ENCODE results near the gene HTT. TPM values are rescaled to one million over a fixed set of nuclear protein-coding genes. Genes with fewer than 3 reads are reported as not detected.

HTT gene
- total RNA-seq, 5 donors from 2014 or later (not counting 1 experiment from before 2014, with no cell fraction given) = 60.3 to 97.1 (median 71.4) TPM

DNA sequence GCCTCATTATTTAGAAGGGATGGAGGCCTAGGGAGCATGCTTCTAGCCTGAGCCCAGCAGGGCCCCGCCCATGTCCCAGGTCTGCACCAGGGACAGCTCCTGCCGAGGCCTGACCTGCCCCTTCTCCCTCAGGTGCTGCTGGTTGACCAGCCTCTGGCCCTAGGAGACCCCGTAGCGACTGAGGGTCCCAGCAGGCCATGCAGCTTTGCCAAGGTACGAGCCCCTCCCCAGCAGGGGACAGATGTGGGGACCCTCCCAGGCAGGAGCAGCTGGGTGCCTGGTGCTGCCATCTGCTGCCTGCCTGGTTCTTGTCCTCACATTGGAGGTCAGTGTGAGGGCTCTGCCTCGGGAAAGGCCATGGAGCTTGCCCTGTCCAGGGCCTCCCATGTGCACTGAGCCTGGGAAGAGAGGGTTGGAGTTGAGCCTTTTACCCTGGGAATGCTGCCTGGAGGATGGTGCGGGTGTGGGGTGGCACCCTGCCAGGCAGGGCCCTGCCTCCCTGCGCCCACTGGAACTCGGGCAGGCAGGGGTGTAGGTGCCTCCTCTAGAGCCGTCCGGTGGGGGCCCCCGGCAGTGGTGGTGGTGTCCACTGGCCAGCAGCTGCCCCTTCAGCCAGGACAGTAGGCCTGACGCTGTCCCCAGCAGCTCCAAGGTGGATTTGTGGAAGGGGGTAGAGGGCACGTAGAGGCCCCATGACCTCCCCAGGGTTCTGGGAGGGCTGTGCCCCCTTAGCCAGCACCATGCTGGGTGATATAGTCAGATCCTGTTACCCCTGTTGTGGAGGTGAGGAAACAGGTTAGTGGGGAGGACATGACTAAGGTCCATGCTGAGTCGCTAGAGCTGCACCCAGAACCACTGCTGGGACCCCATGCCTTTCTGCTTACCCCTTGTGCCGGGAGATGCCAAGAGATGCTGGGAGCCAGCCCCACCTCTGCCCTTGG is 172.2 kb downstream of the HTT start:
- DNase-seq (no peak), ATAC-seq (replicated peaks in 1 of 4) (no peak)
- Histone ChIP-seq H3K4me3 (ENCODE audit: control insufficient read depth in 1 of 2, extremely low read depth in 1 of 2, low read length in 1 of 2) (no peak overlapping the region), H3K27ac (ENCODE audit: low read length) (no peak overlapping the region), H3K4me1 (ENCODE audit: control insufficient read depth in 1 of 2, extremely low read depth in 1 of 2, insufficient read depth in 2 of 2, low read length in 2 of 2) (peaks cover 0 to 12% of the 10 kb centered on the region in 2 experiments), H3K36me3 (ENCODE audit: control insufficient read depth in 2 of 2, extremely low read depth in 1 of 2, insufficient read depth in 1 of 2, low read length in 1 of 2) (peaks cover 0 to 2% of the 10 kb centered on the region in 2 donors), H3K9me3 (no peaks in the 10 kb centered on the region), H3K27me3 (replicated peaks in 1 of 2; ENCODE audit: control insufficient read depth in 2 of 2, extremely low read depth in 1 of 2, insufficient read depth in 2 of 2, low read length in 1 of 2) (no peaks in the 10 kb centered on the region)
- H3K27ac Mint-ChIP-seq = no peak overlapping the region
- no peaks in the 10 kb centered on the region for H3K27me3 Mint-ChIP-seq
- ChIA-PET POLR2A (no interaction called here), CTCF (no interaction called here)
- no peaks in the 10 kb centered on the region for H3K36me3 Mint-ChIP-seq
- WGBS (ENCODE audit: insufficient coverage) = 80% methylated on average over 10 of the region's 16 CpGs
- peaks cover 16 to 19% (median 17%) of the 10 kb centered on the region in 3 donors for H3K4me1 Mint-ChIP-seq
- no peak overlapping the region for H3K4me3 Mint-ChIP-seq
- H3K9me3 Mint-ChIP-seq = no peaks in the 10 kb centered on the region

GRCh38 chr4:3247399-3248177 is 173.1 kb downstream of the HTT start:
- H3K4me3 ChIP-seq (ENCODE audit: control insufficient read depth in 1 of 2, extremely low read depth in 1 of 2, low read length in 1 of 2) = no peak overlapping the region
- Mint-ChIP-seq H3K4me1 (peaks cover 11% of the 10 kb centered on the region in 3 donors), H3K27me3 (no peaks in the 10 kb centered on the region), H3K4me3 (no peak overlapping the region), H3K27ac (no peak overlapping the region), H3K9me3 (no peaks in the 10 kb centered on the region), H3K36me3 (no peaks in the 10 kb centered on the region)
- 91% methylated on average over 17 of the region's 21 CpGs for WGBS (ENCODE audit: insufficient coverage)
- ChIA-PET CTCF (no interaction called here), POLR2A (no interaction called here)
- no peak overlapping the region for H3K27ac ChIP-seq (ENCODE audit: low read length)
- H3K36me3 ChIP-seq (ENCODE audit: control insufficient read depth in 2 of 2, extremely low read depth in 1 of 2, insufficient read depth in 1 of 2, low read length in 1 of 2) = no peaks in the 10 kb centered on the region
- ATAC-seq (replicated peaks in 1 of 4) (no peak), DNase-seq (no peak)
- H3K4me1 ChIP-seq (ENCODE audit: control insufficient read depth in 1 of 2, extremely low read depth in 1 of 2, insufficient read depth in 2 of 2, low read length in 2 of 2) = peaks cover 0 to 12% of the 10 kb centered on the region in 2 experiments
- no peaks in the 10 kb centered on the region for H3K9me3 ChIP-seq
- no peaks in the 10 kb centered on the region for H3K27me3 ChIP-seq (replicated peaks in 1 of 2; ENCODE audit: control insufficient read depth in 2 of 2, extremely low read depth in 1 of 2, insufficient read depth in 2 of 2, low read length in 1 of 2)

GRCh38 chr4:3248178-3248480 is 173.6 kb downstream of the HTT start:
- WGBS (ENCODE audit: insufficient coverage) = 95% methylated on average over 14 of the region's 14 CpGs

GRCh38 chr4:3248811-3249661 is 174.6 kb downstream of the HTT start, which contains the start of gene MSANTD1:
TSS of gene MSANTD1 (plus strand) at chr4:3249159. CDS start at chr4:3249223, 64 bp downstream.
- CTCF ChIA-PET = no interaction called here
- no peaks in the 10 kb centered on the region for H3K27me3 Mint-ChIP-seq
- WGBS (ENCODE audit: insufficient coverage) = 96% methylated on average over 64 of the region's 72 CpGs
- no peaks in the 10 kb centered on the region for H3K4me1 Mint-ChIP-seq
- Histone ChIP-seq H3K27ac (ENCODE audit: low read length) (no peak within 1 kb of the TSS), H3K9me3 (no peaks in the 10 kb centered on the region), H3K4me1 (ENCODE audit: control insufficient read depth in 1 of 2, extremely low read depth in 1 of 2, insufficient read depth in 2 of 2, low read length in 2 of 2) (peaks cover 0 to 4% of the 10 kb centered on the region in 2 experiments), H3K36me3 (ENCODE audit: control insufficient read depth in 2 of 2, extremely low read depth in 1 of 2, insufficient read depth in 1 of 2, low read length in 1 of 2) (no peaks in the 10 kb centered on the region), H3K27me3 (replicated peaks in 1 of 2; ENCODE audit: control insufficient read depth in 2 of 2, extremely low read depth in 1 of 2, insufficient read depth in 2 of 2, low read length in 1 of 2) (no peaks in the 10 kb centered on the region), H3K4me3 (ENCODE audit: control insufficient read depth in 1 of 2, extremely low read depth in 1 of 2, low read length in 1 of 2) (no peak within 1 kb of the TSS)
- no peak for ATAC-seq (replicated peaks in 1 of 4)
- H3K27ac Mint-ChIP-seq = no peak within 1 kb of the TSS
- H3K36me3 Mint-ChIP-seq = no peaks in the 10 kb centered on the region
- H3K4me3 Mint-ChIP-seq = no peak within 1 kb of the TSS
- no peak for DNase-seq
- POLR2A ChIA-PET = no interaction called here
- no peaks in the 10 kb centered on the region for H3K9me3 Mint-ChIP-seq

More at GRCh38 chr4:3248178-3248480, 173.6 kb downstream of the HTT start:
- ChIA-PET CTCF (no interaction called here), POLR2A (no interaction called here)
- Mint-ChIP-seq H3K4me1 (peaks cover 5 to 6% (median 6%) of the 10 kb centered on the region in 3 donors), H3K4me3 (no peak overlapping the region), H3K36me3 (no peaks in the 10 kb centered on the region), H3K27ac (no peak overlapping the region), H3K9me3 (no peaks in the 10 kb centered on the region), H3K27me3 (no peaks in the 10 kb centered on the region)
- Histone ChIP-seq H3K27ac (ENCODE audit: low read length) (no peak overlapping the region), H3K9me3 (no peaks in the 10 kb centered on the region), H3K4me1 (ENCODE audit: control insufficient read depth in 1 of 2, extremely low read depth in 1 of 2, insufficient read depth in 2 of 2, low read length in 2 of 2) (peaks cover 0 to 7% of the 10 kb centered on the region in 2 experiments), H3K27me3 (replicated peaks in 1 of 2; ENCODE audit: control insufficient read depth in 2 of 2, extremely low read depth in 1 of 2, insufficient read depth in 2 of 2, low read length in 1 of 2) (no peaks in the 10 kb centered on the region), H3K36me3 (ENCODE audit: control insufficient read depth in 2 of 2, extremely low read depth in 1 of 2, insufficient read depth in 1 of 2, low read length in 1 of 2) (no peaks in the 10 kb centered on the region), H3K4me3 (ENCODE audit: control insufficient read depth in 1 of 2, extremely low read depth in 1 of 2, low read length in 1 of 2) (no peak overlapping the region)
- ATAC-seq (replicated peaks in 1 of 4) (no peak), DNase-seq (no peak)

- H3K36me3 Mint-ChIP-seq = no peaks in the 10 kb centered on the region
- H3K4me3 Mint-ChIP-seq = no peak overlapping the region
- no peak overlapping the region for H3K27ac ChIP-seq (ENCODE audit: low read length)
- H3K4me1 ChIP-seq (ENCODE audit: control insufficient read depth in 1 of 2, extremely low read depth in 1 of 2, insufficient read depth in 2 of 2, low read length in 2 of 2) = peaks cover 0 to 4% of the 10 kb centered on the region in 2 experiments
- H3K27me3 ChIP-seq (replicated peaks in 1 of 2; ENCODE audit: control insufficient read depth in 2 of 2, extremely low read depth in 1 of 2, insufficient read depth in 2 of 2, low read length in 1 of 2) = no peaks in the 10 kb centered on the region
- H3K9me3 ChIP-seq = no peaks in the 10 kb centered on the region
- DNase-seq (no peak), ATAC-seq (replicated peaks in 1 of 4) (no peak)
- no peaks in the 10 kb centered on the region for H3K9me3 Mint-ChIP-seq
- no peaks in the 10 kb centered on the region for H3K27me3 Mint-ChIP-seq
- no peaks in the 10 kb centered on the region for H3K4me1 Mint-ChIP-seq
- no peaks in the 10 kb centered on the region for H3K36me3 ChIP-seq (ENCODE audit: control insufficient read depth in 2 of 2, extremely low read depth in 1 of 2, insufficient read depth in 1 of 2, low read length in 1 of 2)
- ChIA-PET POLR2A (no interaction called here), CTCF (no interaction called here)
- H3K4me3 ChIP-seq (ENCODE audit: control insufficient read depth in 1 of 2, extremely low read depth in 1 of 2, low read length in 1 of 2) = no peak overlapping the region
- H3K27ac Mint-ChIP-seq = no peak overlapping the region
- 86% methylated on average over 18 of the region's 20 CpGs for WGBS (ENCODE audit: insufficient coverage)
Measured at GRCh38 chr4:3249711-3250437, 175.4 kb downstream of the HTT start.
